GM18526 (cell line): ENCODE measurements around the gene SRP54.

Source experiments
- POLR2A ChIP-seq: IDR thresholded peaks from 3 replicates; pipeline ENCODE4 v1.6.1; 2011; ENCODE audit not compliant: insufficient read length; ENCODE audit errors: extremely low read depth

Gene SRP54

GRCh38 chr14:34980337-34980900 lies 2.4 kb upstream of the SRP54 start:
- TF ChIP-seq POLR2A, result no peak

GRCh38 chr14:34981743-34982420 lies 910 bp upstream of the SRP54 start:
- no peak for TF ChIP-seq POLR2A

- TF ChIP-seq POLR2A, result no peak
Measured at GRCh38 chr14:34983148-34983760, 462 bp downstream of the SRP54 start.

GRCh38 chr14:34983786-34984185 lies 994 bp downstream of the SRP54 start:
- no peak for TF ChIP-seq POLR2A

GRCh38 chr14:34985740-34986139 lies 2.9 kb downstream of the SRP54 start:
- TF ChIP-seq POLR2A, result no peak

GRCh38 chr14:34987180-34987579 lies 4.4 kb downstream of the SRP54 start:
- TF ChIP-seq POLR2A, result no peak

GRCh38 chr14:34989762-34990161 lies 7.0 kb downstream of the SRP54 start:
- TF ChIP-seq POLR2A, result no peak

GRCh38 chr14:34993426-34993825 lies 10.6 kb downstream of the SRP54 start:
- no peak for TF ChIP-seq POLR2A

GRCh38 chr14:34994668-34995067 lies 11.9 kb downstream of the SRP54 start:
- TF ChIP-seq POLR2A, result no peak

GRCh38 chr14:34997762-34998161 lies 15.0 kb downstream of the SRP54 start:
- TF ChIP-seq POLR2A, result no peak

GRCh38 chr14:34999500-34999899 lies 16.7 kb downstream of the SRP54 start:
- TF ChIP-seq POLR2A, result no peak

- no peak for TF ChIP-seq POLR2A
Measured at GRCh38 chr14:35001621-35002020, 18.8 kb downstream of the SRP54 start.

GRCh38 chr14:35004839-35005238 lies 22.0 kb downstream of the SRP54 start:
- TF ChIP-seq POLR2A, result no peak

GRCh38 chr14:35016568-35016967 lies 33.8 kb downstream of the SRP54 start:
- no peak for TF ChIP-seq POLR2A

- no peak for TF ChIP-seq POLR2A
Measured at GRCh38 chr14:35020713-35021112, 37.9 kb downstream of the SRP54 start.

GRCh38 chr14:35028435-35028834 lies 45.6 kb downstream of the SRP54 start:
- TF ChIP-seq POLR2A, result no peak

- TF ChIP-seq POLR2A, result no peak
Measured at GRCh38 chr14:35032562-35032961, 49.8 kb downstream of the SRP54 start.
